ENCODE measurements around the gene SLC44A1. TPM values are rescaled to one million over a fixed set of nuclear protein-coding genes. Genes with fewer than 3 reads are reported as not detected.

SLC44A1 gene
- polyA plus RNA-seq, 1 experiment: 6.6 TPM

- ChIA-PET POLR2A (no interaction called here), CTCF (interaction anchor here (0.6 kb wide), 1 partner anchor 42 kb away, joined by 4 read pairs; no protein-coding TSS in a partner anchor)
- H3K36me3 ChIP-seq (ENCODE audit: control insufficient read depth, insufficient read depth, low read length): no peaks in the 10 kb centered on the region; the same call in 1 of the 2 replicates
- no peak overlapping the region for H3K4me3 ChIP-seq (ENCODE audit: low read depth, low read length)
- H3K27me3 ChIP-seq (ENCODE audit: control insufficient read depth, insufficient read depth, low read length): no peaks in the 10 kb centered on the region
- no peak for DNase-seq (ENCODE audit: low read depth)
- no peak for TF ChIP-seq CTCF (IDR thresholded peaks at IDR 0.05; ENCODE audit: insufficient read depth, low read depth, low read length)
Measured at GRCh38 chr9:105466898-105467455, 222.5 kb downstream of the SLC44A1 start.

GRCh38 chr9:105468875-105469274 lies 224.4 kb downstream of the SLC44A1 start:
- no peak overlapping the region for H3K4me3 ChIP-seq (ENCODE audit: low read depth, low read length)
- TF ChIP-seq CTCF (IDR thresholded peaks at IDR 0.05; ENCODE audit: insufficient read depth, low read depth, low read length): no peak
- ChIA-PET CTCF (interaction anchor here (1.3 kb wide), 1 partner anchor 13 kb away, joined by 3 read pairs; no protein-coding TSS in a partner anchor), POLR2A (no interaction called here)
- H3K36me3 ChIP-seq (ENCODE audit: control insufficient read depth, insufficient read depth, low read length): no peaks in the 10 kb centered on the region; the same call in 1 of the 2 replicates
- H3K27me3 ChIP-seq (ENCODE audit: control insufficient read depth, insufficient read depth, low read length): no peaks in the 10 kb centered on the region
- DNase-seq (ENCODE audit: low read depth): no peak

- DNase-seq (ENCODE audit: low read depth): no peak
- CTCF ChIA-PET: interaction anchor here (0.6 to 1.9 kb wide), 3 partner anchors 8 to 111 kb away, joined by 3 to 5 read pairs (median 4); no protein-coding TSS in a partner anchor
- no peak overlapping the region for H3K4me3 ChIP-seq (ENCODE audit: low read depth, low read length)
Measured at GRCh38 chr9:105473221-105473620, 228.8 kb downstream of the SLC44A1 start.

GRCh38 chr9:105475302-105475701 lies 230.9 kb downstream of the SLC44A1 start:
- CTCF ChIA-PET: interaction anchor here (1.0 kb wide), 1 partner anchor 14 kb away, joined by 5 read pairs; no protein-coding TSS in a partner anchor

More at GRCh38 chr9:105473221-105473620, 228.8 kb downstream of the SLC44A1 start:
- Histone ChIP-seq H3K27me3 (ENCODE audit: control insufficient read depth, insufficient read depth, low read length) (no peaks in the 10 kb centered on the region), H3K36me3 (ENCODE audit: control insufficient read depth, insufficient read depth, low read length) (no peaks in the 10 kb centered on the region; the same call in 1 of the 2 replicates)
- no peak for TF ChIP-seq CTCF (IDR thresholded peaks at IDR 0.05; ENCODE audit: insufficient read depth, low read depth, low read length)
- POLR2A ChIA-PET: no interaction called here

GRCh38 chr9:105479846-105480245 lies 235.4 kb downstream of the SLC44A1 start:
- H3K36me3 ChIP-seq (ENCODE audit: control insufficient read depth, insufficient read depth, low read length): no peaks in the 10 kb centered on the region
- ChIA-PET POLR2A (interaction anchor here (0.6 kb wide), 1 partner anchor 18 kb away, joined by 9 read pairs; no protein-coding TSS in a partner anchor), CTCF (no interaction called here)
- no peak for DNase-seq (ENCODE audit: low read depth)
- H3K4me3 ChIP-seq (ENCODE audit: low read depth, low read length): no peak overlapping the region
- H3K27me3 ChIP-seq (ENCODE audit: control insufficient read depth, insufficient read depth, low read length): no peaks in the 10 kb centered on the region
- no peak for TF ChIP-seq CTCF (IDR thresholded peaks at IDR 0.05; ENCODE audit: insufficient read depth, low read depth, low read length)

More at GRCh38 chr9:105475302-105475701, 230.9 kb downstream of the SLC44A1 start:
- DNase-seq (ENCODE audit: low read depth): no peak
- POLR2A ChIA-PET: no interaction called here
- H3K36me3 ChIP-seq (ENCODE audit: control insufficient read depth, insufficient read depth, low read length): no peaks in the 10 kb centered on the region
- no peaks in the 10 kb centered on the region for H3K27me3 ChIP-seq (ENCODE audit: control insufficient read depth, insufficient read depth, low read length)
- no peak overlapping the region for H3K4me3 ChIP-seq (ENCODE audit: low read depth, low read length)
- TF ChIP-seq CTCF (IDR thresholded peaks at IDR 0.05; ENCODE audit: insufficient read depth, low read depth, low read length): peak; percentile 48
